Transverse colon (tissue), 4 donors: ENCODE measurements around the gene NEURL1B. TPM values are rescaled to one million over a fixed set of nuclear protein-coding genes. Genes with fewer than 3 reads are reported as not detected.
A peak's percentile ranks its signal among the peaks of the same experiment; 100 is the strongest.
"Not testable (repeated sequence)": the region's sequence is repeated elsewhere in the genome, so short reads cannot be mapped to it uniquely, and the experiment has no call there.

Source experiments
- DNase-seq: peaks from one replicate; pipeline ENCODE4 v3.0.0-alpha.2; 2019
- H3K27ac ChIP-seq, 4 donors: fragments of 200-600 bp; sonication (generic); 2 replicates each; pipeline ENCODE4 v1.5.1; 2016 to 2018; ENCODE audit warnings: inconsistent platforms in 4 of 4
- H3K27me3 ChIP-seq: fragments of 200-600 bp; sonication (generic); 2 replicates; pipeline ENCODE4 v1.5.1; 2017; ENCODE audit warnings: inconsistent platforms
- H3K36me3 ChIP-seq, 4 donors: fragments of 200-600 bp; sonication (generic); 2 replicates each; pipeline ENCODE4 v1.5.1; 2017 to 2019; ENCODE audit warnings: inconsistent platforms in 4 of 4
- H3K4me1 ChIP-seq, 4 donors: fragments of 200-600 bp; sonication (generic); 2 replicates each; pipeline ENCODE4 v1.5.1; 2017 to 2020; ENCODE audit warnings: inconsistent platforms in 4 of 4
- H3K4me3 ChIP-seq, 4 donors: fragments of 200-600 bp; sonication (generic); 1 replicate in 1 of 4; 2 replicates in 3 of 4; pipeline versions ENCODE4 v1.5.1 to v1.6.1; 2017 to 2019; ENCODE audit warnings: inconsistent platforms in 4 of 4
- H3K9me3 ChIP-seq, 2 donors: fragments of 200-600 bp; sonication (generic); 2 replicates each; pipeline ENCODE4 v1.5.1; 2017 to 2019; ENCODE audit warnings: inconsistent platforms in 2 of 2
- CTCF ChIP-seq, 5 experiments: fragments of 200-600 bp in 3 of 5; fragments of 450-650 bp in 2 of 5; sonication (generic) in 3 of 5; IDR thresholded peaks; 1 replicate in 2 of 5; 2 replicates in 3 of 5; pipeline ENCODE4 v1.5.1; 2016 to 2017; ENCODE audit warnings: antibody characterized with exemption in 5 of 5, inconsistent platforms in 3 of 5, mild to moderate bottlenecking in 2 of 5, moderate library complexity in 1 of 5
- EP300 ChIP-seq: sonication (generic); formaldehyde crosslinking; IDR thresholded peaks from one replicate; pipeline ENCODE4 v1.6.1; 2017; ENCODE audit warnings: antibody characterized with exemption, low read depth
- POLR2A ChIP-seq: fragments of 450-650 bp; IDR thresholded peaks from one replicate; pipeline ENCODE4 v1.6.1; 2016; ENCODE audit warnings: antibody characterized with exemption, mild to moderate bottlenecking, moderate library complexity
- POLR2AphosphoS5 ChIP-seq, 3 donors: sonication (generic); formaldehyde crosslinking; IDR thresholded peaks; one replicate each; pipeline ENCODE4 v1.6.1; 2016; ENCODE audit warnings: antibody characterized with exemption in 3 of 3
- WGBS, 2 donors: methylation state at CpG; one replicate each; pipeline ENCODE4 v1.1.5; 2018; ENCODE audit warnings: low coverage in 1 of 2; 5-methylcytosine and 5-hydroxymethylcytosine counted together
- in situ Hi-C, 4 donors: fragments of 200-750 bp; cut with MboI; loops; one replicate each; pipeline versions ENCODE4 v1.15.0 to v1.15.1; 2017; ENCODE audit warnings: low sequenced_read_pairs in 3 of 4, low pct_ligation_motif_present in 1 of 4, low pct_unique_long_range_greater_than_20kb in 1 of 4
- intact Hi-C: fragments of 100-400 bp; cut with DNase I; formaldehyde crosslinking; loops from one replicate; pipeline ENCODE4 v1.15.1; 2023; ENCODE audit warnings: low total_unique reads
- total RNA-seq, 4 donors: library from RNA; depleted of rRNA; stranded (reverse); fragments of >200 nt; gene quantifications; one replicate each; pipeline ENCODE4 v1.1.0, GENCODE V29; 2016

The NEURL1B gene
- total RNA-seq, 4 donors from 2014 or later = 74.6 to 168 (median 94.5) TPM

GRCh38 chr5:172672681-172673080 is 31.6 kb downstream of the NEURL1B start:
- WGBS, 2 donors = 19 to 40% methylated on average over 2 of the region's 2 CpGs
- Histone ChIP-seq H3K27ac (peak overlapping the region; percentile 61 to 77 (median 76)), H3K4me1 (peaks cover 8 to 42% (median 35%) of the 10 kb centered on the region in 4 donors), H3K36me3 (peaks cover 0 to 10% (median 0%) of the 10 kb centered on the region in 4 donors), H3K27me3 (no peaks in the 10 kb centered on the region), H3K4me3 (no peak overlapping the region), H3K9me3 (no peaks in the 10 kb centered on the region)
- no peak for DNase-seq
- intact Hi-C loops (no loop called here), in situ Hi-C loops (no loop called here)
- TF ChIP-seq POLR2AphosphoS5 (IDR thresholded peaks at IDR 0.05) (no peak), POLR2A (no peak), CTCF (IDR thresholded peaks at IDR 0.05) (no peak), EP300 (no peak)

GRCh38 chr5:172674155-172674554 is 33.1 kb downstream of the NEURL1B start:
- Histone ChIP-seq H3K27ac (peak overlapping the region in 1 of 4 donors; percentile 76), H3K4me1 (peaks cover 7 to 42% (median 29%) of the 10 kb centered on the region in 4 donors), H3K4me3 (no peak overlapping the region), H3K9me3 (no peaks in the 10 kb centered on the region), H3K27me3 (no peaks in the 10 kb centered on the region), H3K36me3 (peaks cover 0 to 10% (median 0%) of the 10 kb centered on the region in 4 donors)
- no peak for TF ChIP-seq POLR2AphosphoS5 (IDR thresholded peaks at IDR 0.05)
- no peak for TF ChIP-seq EP300
- TF ChIP-seq CTCF (IDR thresholded peaks at IDR 0.05) = no peak
- TF ChIP-seq POLR2A = no peak
- 40 to 73% methylated on average over 1 to 7 of the region's 7 CpGs for WGBS, 2 donors
- no peak for DNase-seq
- intact Hi-C loops (no loop called here), in situ Hi-C loops (no loop called here)

GRCh38 chr5:172676914-172677475 is 35.9 kb downstream of the NEURL1B start:
- 91% methylated on average over 15 of the region's 15 CpGs; no CpG with 5 or more reads in 1 of the 2 donors for WGBS, 2 donors
- H3K36me3 ChIP-seq = no peaks in the 10 kb centered on the region
- intact Hi-C loops = no loop called here
- in situ Hi-C loops = no loop called here
- H3K27me3 ChIP-seq = no peaks in the 10 kb centered on the region
- no peak for DNase-seq
- no peak overlapping the region for H3K27ac ChIP-seq
- H3K4me3 ChIP-seq = no peak overlapping the region
- H3K9me3 ChIP-seq = no peaks in the 10 kb centered on the region
- TF ChIP-seq EP300 (no peak), POLR2AphosphoS5 (IDR thresholded peaks at IDR 0.05) (no peak), CTCF (IDR thresholded peaks at IDR 0.05) (no peak), POLR2A (no peak)
- H3K4me1 ChIP-seq = peaks cover 15 to 51% (median 40%) of the 10 kb centered on the region in 4 donors

GRCh38 chr5:172678362-172678874 is 37.4 kb downstream of the NEURL1B start:
- H3K27ac ChIP-seq = peak overlapping the region; percentile 58 to 73 (median 64)

More at GRCh38 chr5:172678362-172678874, 37.4 kb downstream of the NEURL1B start:
- in situ Hi-C loops, DNase-seq, intact Hi-C loops, H3K27me3 ChIP-seq, H3K4me3 ChIP-seq, H3K36me3 ChIP-seq, H3K9me3 ChIP-seq: not testable (repeated sequence)
- WGBS, 2 donors = 87 to 100% methylated on average over 1 to 5 of the region's 5 CpGs
- peaks cover 15 to 37% (median 27%) of the 10 kb centered on the region in 4 donors for H3K4me1 ChIP-seq
